H54 (cell line): ENCODE results near the gene ECSCR.

ENCODE experiments used
- DNase-seq: peaks from one replicate; pipeline ENCODE4 v3.0.0; 2011; ENCODE audit warnings: low spot score, mixed read lengths; ENCODE audit not compliant: insufficient read length
- FAIRE-seq: peaks from 3 replicates; lab custom pipeline; 2011; peaks lifted over from hg19 to GRCh38; lab: Jason Lieb, UNC
- POLR2A ChIP-seq: IDR thresholded peaks from 2 replicates; pipeline ENCODE4 v1.6.1; 2011; ENCODE audit warnings: low read depth, mild to moderate bottlenecking, low read length

Gene ECSCR

DNA sequence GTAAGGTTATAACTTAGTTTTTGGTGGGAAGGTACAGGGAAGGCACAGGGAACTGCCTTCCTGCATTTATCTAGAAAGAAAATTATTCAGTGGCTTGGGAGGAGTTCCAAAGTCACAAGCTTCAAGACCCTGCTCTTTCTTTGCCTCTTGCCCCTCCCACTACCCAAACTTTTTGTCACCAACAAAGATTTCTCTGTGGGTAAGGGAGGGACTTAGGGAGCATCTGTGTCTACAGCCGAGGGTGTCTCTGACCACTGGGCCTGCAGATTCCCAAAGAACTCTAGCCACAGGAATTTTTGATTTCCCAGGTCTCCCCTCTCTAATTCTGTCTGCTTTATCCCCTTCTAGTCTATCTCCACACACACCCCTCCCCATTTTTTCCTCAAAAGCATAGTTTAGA is 2.1 kb downstream of the ECSCR start:
- TF ChIP-seq POLR2A = no peak
- no peak for DNase-seq
- no peak for FAIRE-seq

- no peak for FAIRE-seq
- TF ChIP-seq POLR2A = no peak
- DNase-seq = no peak
These were observed 3.0 kb downstream of the ECSCR start for GRCh38 chr5:139459451-139459934.

GRCh38 chr5:139458580-139459407 is 3.7 kb downstream of the ECSCR start:
- peak; percentile 76 for DNase-seq
- no peak for FAIRE-seq
- no peak for TF ChIP-seq POLR2A

- DNase-seq (no peak), FAIRE-seq (no peak)
- no peak for TF ChIP-seq POLR2A
These were observed 4.8 kb downstream of the ECSCR start for GRCh38 chr5:139457653-139458306.

DNA sequence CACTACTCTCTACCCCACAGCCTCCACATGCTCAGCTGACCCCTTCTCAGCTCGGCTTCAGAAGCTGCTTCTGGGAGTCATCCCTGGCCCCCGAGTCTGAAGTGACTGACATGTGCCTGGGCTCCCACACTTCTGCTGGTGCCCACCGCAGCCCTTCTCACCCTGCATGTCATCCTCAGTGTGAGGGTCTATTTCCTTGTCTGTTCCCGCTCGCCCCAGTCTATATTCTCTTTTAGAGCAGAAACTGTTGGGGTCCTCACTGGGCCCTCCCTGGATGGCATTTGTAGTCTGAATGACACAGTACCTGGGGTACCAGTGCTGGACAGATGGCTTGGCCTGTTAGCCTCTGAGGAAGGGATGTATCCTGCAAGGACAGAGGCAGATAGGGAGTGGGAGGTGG is 5.3 kb downstream of the ECSCR start:
- DNase-seq (no peak), FAIRE-seq (no peak)
- no peak for TF ChIP-seq POLR2A

- TF ChIP-seq POLR2A = no peak
- no peak for DNase-seq
- no peak for FAIRE-seq
These were observed 5.8 kb downstream of the ECSCR start for GRCh38 chr5:139456776-139457175.

GRCh38 chr5:139454568-139455290 is 7.8 kb downstream of the ECSCR start:
- TF ChIP-seq POLR2A = no peak
- FAIRE-seq = no peak
- DNase-seq = no peak

DNA sequence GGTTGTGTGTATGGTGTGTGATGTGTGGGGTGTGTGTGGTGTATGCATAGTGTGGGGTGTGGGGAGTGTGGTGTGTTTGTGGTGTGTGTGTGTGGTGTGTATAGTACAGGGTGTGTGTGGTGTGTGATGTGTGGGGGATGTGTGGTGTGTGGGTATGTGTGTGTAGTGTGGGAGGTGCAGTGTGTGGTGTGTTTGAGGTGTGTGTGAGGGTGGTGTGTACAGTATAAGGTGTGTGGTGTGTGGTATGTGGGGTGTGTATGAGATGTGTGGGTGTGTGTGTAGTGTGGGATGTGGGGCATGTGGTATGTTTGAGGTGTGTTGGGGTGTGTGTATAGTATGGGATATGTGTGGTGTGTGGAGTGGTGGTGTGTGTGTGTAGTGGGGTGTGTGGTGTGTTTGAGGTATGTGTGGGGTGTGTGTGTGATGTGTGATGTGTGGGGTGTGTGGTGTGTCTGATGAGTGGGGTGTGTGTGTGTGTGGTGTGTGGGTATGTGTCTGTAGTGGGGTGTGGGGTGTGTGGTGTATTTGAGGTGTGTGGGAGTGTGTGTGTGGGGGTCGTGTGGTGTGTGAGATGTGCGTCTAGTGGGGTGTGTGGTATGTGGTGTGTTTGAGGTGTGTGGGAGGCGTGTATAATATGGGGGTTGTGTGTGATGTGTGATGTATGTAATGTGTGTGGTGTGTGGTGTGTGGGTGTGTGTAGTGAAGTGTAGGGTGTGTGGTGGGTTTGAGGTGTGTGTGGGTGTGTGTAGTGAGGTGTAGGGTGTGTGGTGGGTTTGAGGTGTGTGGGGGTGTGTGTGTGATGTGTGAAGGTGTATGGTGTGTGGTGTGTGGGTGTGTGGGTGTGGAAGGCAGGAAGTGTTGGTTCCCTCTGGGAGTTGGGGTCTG is 8.6 kb downstream of the ECSCR start:
- no peak for TF ChIP-seq POLR2A
- DNase-seq = no peak
- FAIRE-seq = no peak

DNA sequence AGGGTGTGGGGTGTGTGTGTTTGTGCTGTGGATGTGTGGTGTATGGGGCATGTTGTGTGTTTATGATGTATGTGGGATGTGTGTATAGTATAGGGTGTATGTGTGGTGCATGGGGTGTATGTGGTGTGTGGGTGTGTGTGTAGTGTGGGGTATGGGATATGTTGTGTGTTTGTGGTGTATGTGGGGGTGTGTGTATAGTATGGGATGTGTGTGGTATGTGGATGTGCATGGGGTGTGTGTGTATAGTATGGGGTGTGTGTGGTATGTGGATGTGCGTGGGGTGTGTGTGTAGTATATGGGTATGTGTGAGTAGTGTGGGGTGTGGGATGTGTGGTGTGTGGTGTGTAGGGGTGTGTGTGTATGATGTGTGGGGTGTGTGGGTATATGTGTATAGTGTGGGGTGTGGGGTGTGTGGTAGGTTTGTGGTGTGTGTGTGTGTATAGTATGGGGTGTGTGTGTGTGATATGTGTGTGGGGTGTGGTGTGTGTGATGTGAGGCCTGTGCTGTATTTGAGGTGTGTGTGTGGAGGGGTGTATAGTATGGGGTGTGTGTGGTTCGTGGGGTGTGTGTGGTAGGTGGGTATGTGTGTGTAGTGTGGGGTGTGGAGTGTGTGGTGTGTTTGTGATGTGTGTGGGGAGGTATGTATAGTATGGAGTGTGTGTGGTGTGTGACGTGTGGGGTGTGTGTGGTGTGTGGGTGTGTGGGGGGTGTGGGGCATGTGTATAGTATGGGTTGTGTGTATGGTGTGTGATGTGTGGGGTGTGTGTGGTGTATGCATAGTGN is 10.5 kb downstream of the ECSCR start:
- no peak for DNase-seq
- TF ChIP-seq POLR2A = 0 out of 2 replicates have a peak, but pooled peaks have one; percentile 8
- FAIRE-seq = no peak

GRCh38 chr5:139451176-139451575 is 11.4 kb downstream of the ECSCR start:
- FAIRE-seq = no peak
- no peak for TF ChIP-seq POLR2A
- no peak for DNase-seq

DNA sequence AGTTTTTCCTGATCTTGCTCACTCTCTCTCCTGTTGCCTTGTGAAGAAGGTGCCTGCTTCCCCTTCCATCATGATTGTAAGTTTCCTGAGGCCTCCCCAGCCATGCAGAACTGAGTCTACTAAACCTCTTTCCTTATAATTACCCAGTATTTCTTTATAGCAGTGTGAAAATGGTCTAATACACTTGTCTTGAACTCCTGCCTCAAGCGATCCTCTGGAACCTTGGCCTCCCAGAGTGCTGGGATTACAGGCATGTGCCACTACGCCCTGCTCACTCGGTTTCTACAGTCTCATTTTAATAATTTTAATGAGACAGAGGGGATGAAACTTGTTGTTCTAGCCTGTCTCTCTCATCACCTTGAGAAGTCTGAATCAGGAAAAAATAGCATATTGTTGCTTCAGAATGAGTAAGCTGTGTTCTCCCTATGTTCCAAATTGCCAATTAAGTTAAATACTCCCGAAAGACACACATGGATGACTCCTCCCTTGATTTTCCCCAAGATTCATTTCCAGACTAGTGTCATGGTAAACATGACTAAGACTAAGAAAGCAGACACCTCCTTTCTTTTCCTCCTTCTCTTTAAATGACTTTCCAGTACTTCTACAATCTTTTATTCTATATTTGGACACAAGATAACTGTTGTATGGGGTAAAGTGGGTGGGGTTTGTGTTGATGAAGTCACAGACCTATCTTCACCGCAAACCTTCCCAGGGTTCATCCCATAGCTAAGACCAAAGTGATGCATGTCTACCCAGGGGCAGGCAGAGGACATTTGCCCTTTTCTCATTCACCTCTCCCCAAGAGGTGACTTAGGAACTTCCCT is 15.4 kb downstream of the ECSCR start:
- DNase-seq = no peak
- no peak for TF ChIP-seq POLR2A
- no peak for FAIRE-seq
